22Rv1 (cell line): Measurements from ENCODE around the gene FGFR2.
"Not testable (repeated sequence)": the region's sequence is repeated elsewhere in the genome, so short reads cannot be mapped to it uniquely, and the experiment has no call there.

Experiments used
- H3K27ac ChIP-seq: fragments of 450-650 bp; 2 replicates; pipeline ENCODE4 v1.5.1; 2017
- ZFX ChIP-seq: fragments of 450-650 bp; IDR thresholded peaks from 2 replicates; pipeline ENCODE4 v1.6.1; 2017; ENCODE audit warnings: antibody characterized with exemption, borderline replicate concordance
- TF ChIP-seq, protein P1 (sequence below): fragments of 450-650 bp; IDR thresholded peaks from 2 replicates; pipeline ENCODE4 v1.5.1; 2017; ENCODE audit warnings: mild to moderate bottlenecking

FGFR2 gene

GRCh38 chr10:121526801-121527221 is 71.4 kb downstream of the FGFR2 start:
- no peak for TF ChIP-seq ZFX
- TF ChIP-seq, protein P1, sequence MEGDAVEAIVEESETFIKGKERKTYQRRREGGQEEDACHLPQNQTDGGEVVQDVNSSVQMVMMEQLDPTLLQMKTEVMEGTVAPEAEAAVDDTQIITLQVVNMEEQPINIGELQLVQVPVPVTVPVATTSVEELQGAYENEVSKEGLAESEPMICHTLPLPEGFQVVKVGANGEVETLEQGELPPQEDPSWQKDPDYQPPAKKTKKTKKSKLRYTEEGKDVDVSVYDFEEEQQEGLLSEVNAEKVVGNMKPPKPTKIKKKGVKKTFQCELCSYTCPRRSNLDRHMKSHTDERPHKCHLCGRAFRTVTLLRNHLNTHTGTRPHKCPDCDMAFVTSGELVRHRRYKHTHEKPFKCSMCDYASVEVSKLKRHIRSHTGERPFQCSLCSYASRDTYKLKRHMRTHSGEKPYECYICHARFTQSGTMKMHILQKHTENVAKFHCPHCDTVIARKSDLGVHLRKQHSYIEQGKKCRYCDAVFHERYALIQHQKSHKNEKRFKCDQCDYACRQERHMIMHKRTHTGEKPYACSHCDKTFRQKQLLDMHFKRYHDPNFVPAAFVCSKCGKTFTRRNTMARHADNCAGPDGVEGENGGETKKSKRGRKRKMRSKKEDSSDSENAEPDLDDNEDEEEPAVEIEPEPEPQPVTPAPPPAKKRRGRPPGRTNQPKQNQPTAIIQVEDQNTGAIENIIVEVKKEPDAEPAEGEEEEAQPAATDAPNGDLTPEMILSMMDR = no peak
- no peak overlapping the region for H3K27ac ChIP-seq

DNA sequence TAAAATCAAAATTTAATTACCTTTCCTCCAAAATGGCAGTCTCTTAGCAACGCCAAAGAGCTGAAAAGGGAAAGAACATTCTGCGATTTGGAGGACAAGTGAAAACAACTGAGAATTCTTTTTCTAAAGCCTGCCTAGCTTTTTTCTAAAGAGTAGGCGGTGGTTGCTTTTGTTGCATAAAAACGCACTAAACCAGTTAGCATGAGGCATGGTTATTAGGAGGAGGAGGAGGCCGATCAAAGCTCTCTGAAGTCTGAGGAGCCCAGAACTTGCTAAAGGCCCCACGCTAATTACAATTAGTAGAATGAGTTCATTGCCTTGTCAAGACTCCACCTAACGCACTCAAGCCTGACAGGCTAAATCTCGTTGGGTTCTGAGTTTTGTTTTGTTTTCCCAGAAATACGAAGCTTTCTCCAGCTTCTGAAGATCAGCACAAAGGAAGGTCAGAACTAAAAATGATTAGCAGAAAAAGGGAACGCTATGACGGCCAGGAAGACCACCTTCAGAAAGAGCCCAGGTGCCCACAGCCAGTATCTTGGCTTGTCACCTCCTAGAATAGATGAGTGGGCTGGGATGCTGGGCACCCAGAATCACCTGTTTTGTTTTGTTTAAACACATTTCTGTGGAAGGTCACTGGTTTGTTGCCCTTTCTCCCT is 72.0 kb downstream of the FGFR2 start:
- H3K27ac ChIP-seq = no peak overlapping the region
- TF ChIP-seq ZFX = no peak
- TF ChIP-seq, protein P1 = no peak

DNA sequence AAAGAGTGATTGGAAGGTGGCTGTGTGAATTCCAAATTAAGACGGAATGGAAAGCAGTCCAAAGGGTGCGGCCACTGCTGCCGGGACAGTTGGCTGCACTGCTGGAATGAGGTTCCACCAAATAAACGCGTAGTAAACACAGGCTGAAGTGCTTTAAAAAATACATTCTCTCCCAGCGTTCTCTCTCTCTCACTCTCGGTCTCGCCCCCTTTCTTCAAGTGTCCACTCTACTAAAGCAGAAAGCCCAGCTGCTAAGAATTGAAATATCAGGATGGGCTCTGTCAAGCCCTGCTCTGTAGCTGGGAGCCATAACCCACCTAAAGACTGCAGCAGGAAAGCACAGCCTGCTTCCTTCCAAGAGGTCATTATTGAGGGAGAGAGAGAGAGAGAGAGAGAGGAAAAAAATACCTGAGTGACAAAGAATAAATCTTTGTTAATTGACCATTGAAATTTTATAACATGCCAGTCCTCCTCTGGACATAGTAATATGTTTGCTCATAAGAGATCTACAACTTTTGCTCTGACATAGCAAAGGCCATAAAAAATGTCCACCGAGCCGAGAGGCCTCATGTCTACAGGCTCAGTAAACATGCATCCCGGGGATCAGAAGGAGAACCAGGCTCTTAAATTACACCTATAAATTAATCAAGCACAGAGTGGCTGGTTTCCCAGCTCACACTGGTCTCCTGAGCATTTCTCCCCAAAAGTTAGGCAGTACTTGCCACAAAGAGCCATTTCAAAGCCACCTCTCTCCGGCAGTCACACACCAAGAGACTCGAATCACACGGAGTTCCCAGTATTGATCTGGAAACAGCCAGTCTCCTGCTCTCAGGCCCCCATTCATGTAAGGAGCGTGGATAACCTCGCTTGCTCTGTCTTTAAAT is 72.8 kb downstream of the FGFR2 start:
- H3K27ac ChIP-seq = no peak overlapping the region
- TF ChIP-seq, protein P1 = no peak
- no peak for TF ChIP-seq ZFX

GRCh38 chr10:121524157-121524817 is 74.0 kb downstream of the FGFR2 start:
- TF ChIP-seq, protein P1 = no peak
- no peak for TF ChIP-seq ZFX
- no peak overlapping the region for H3K27ac ChIP-seq

DNA sequence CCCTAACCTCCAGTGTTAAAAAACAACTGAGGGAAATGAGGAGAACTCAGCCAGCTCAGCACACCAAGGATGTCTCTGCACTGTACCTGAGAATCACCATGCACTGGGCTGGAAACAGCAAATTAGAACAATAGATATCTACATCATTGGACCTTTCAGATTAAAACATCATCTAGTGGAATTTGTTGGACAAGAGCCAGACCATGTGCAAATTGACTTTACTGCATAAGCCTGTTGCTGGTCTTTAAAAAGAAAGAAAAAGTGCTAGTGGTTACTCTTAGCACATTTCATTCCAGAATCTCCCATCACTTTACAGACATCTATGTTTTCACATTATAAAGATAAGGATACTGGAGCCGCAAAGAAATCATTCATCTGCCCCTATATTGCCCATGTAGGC is 75.4 kb downstream of the FGFR2 start:
- TF ChIP-seq ZFX = no peak
- TF ChIP-seq, protein P1 = no peak
- no peak overlapping the region for H3K27ac ChIP-seq

GRCh38 chr10:121521794-121522556 is 76.3 kb downstream of the FGFR2 start:
- no peak overlapping the region for H3K27ac ChIP-seq
- TF ChIP-seq ZFX = no peak
- TF ChIP-seq, protein P1 = no peak

GRCh38 chr10:121520526-121520925 is 77.7 kb downstream of the FGFR2 start:
- not testable (repeated sequence) for H3K27ac ChIP-seq
